Measurements from ENCODE around the gene P2RY8. TPM values are rescaled to one million over a fixed set of nuclear protein-coding genes. Genes with fewer than 3 reads are reported as not detected.
"Not testable (repeated sequence)": the region's sequence is repeated elsewhere in the genome, so short reads cannot be mapped to it uniquely, and the experiment has no call there.

Gene P2RY8
- total RNA-seq, 1 donor from 2014 or later = 3.0 TPM

- Histone ChIP-seq H3K27me3 (ENCODE audit: low read depth) (no peaks in the 10 kb centered on the region), H3K9me3 (no peaks in the 10 kb centered on the region), H3K27ac (no peak overlapping the region), H3K4me1 (no peaks in the 10 kb centered on the region), H3K36me3 (no peaks in the 10 kb centered on the region), H3K4me3 (no peak overlapping the region)
- ATAC-seq (no peak), DNase-seq (no peak)
- intact Hi-C loops (cut with DNase I) = no loop called here
- TF ChIP-seq CTCF (IDR thresholded peaks at IDR 0.05) = no peak
Observed at GRCh38 chrX:1546691-1547251, 9.8 kb upstream of the P2RY8 start.

- no peak overlapping the region for H3K4me3 ChIP-seq
- TF ChIP-seq CTCF (IDR thresholded peaks at IDR 0.05) = no peak
- ATAC-seq = no peak
- H3K4me1 ChIP-seq = no peaks in the 10 kb centered on the region
- H3K27ac ChIP-seq = no peak overlapping the region
- intact Hi-C loops (cut with DNase I) = no loop called here
- no peaks in the 10 kb centered on the region for H3K27me3 ChIP-seq (ENCODE audit: low read depth)
- no peaks in the 10 kb centered on the region for H3K36me3 ChIP-seq
- DNase-seq = no peak
- no peaks in the 10 kb centered on the region for H3K9me3 ChIP-seq
Observed at GRCh38 chrX:1545776-1546408, 8.9 kb upstream of the P2RY8 start.

GRCh38 chrX:1542994-1543725, 6.2 kb upstream of the P2RY8 start:
- no peak overlapping the region for H3K4me3 ChIP-seq
- intact Hi-C loops (cut with DNase I) = no loop called here
- TF ChIP-seq CTCF (IDR thresholded peaks at IDR 0.05) = no peak
- no peak overlapping the region for H3K27ac ChIP-seq
- ATAC-seq (no peak), DNase-seq (no peak)
- no peaks in the 10 kb centered on the region for H3K36me3 ChIP-seq
- no peaks in the 10 kb centered on the region for H3K27me3 ChIP-seq (ENCODE audit: low read depth)
- H3K9me3 ChIP-seq = no peaks in the 10 kb centered on the region
- H3K4me1 ChIP-seq = no peaks in the 10 kb centered on the region

GRCh38 chrX:1539146-1539545, 2.2 kb upstream of the P2RY8 start:
- DNase-seq, H3K9me3 ChIP-seq: not testable (repeated sequence)

GRCh38 chrX:1537716-1538090, 718 bp upstream of the P2RY8 start:
- intact Hi-C loops (cut with DNase I); H3K36me3 ChIP-seq; ATAC-seq; H3K27me3 ChIP-seq (ENCODE audit: low read depth); H3K9me3 ChIP-seq; DNase-seq; H3K4me1 ChIP-seq: not testable (repeated sequence)
- Histone ChIP-seq H3K27ac (peak overlapping the region; percentile 73), H3K4me3 (peak overlapping the region; percentile 54)

More at GRCh38 chrX:1539146-1539545, 2.2 kb upstream of the P2RY8 start:
- intact Hi-C loops (cut with DNase I); H3K27ac ChIP-seq; ATAC-seq; H3K36me3 ChIP-seq; H3K4me1 ChIP-seq; H3K4me3 ChIP-seq; H3K27me3 ChIP-seq (ENCODE audit: low read depth): not testable (repeated sequence)

- Histone ChIP-seq H3K4me3 (peak overlapping the region; percentile 54), H3K36me3 (no peaks in the 10 kb centered on the region), H3K27me3 (ENCODE audit: low read depth) (peaks cover 4% of the 10 kb centered on the region), H3K9me3 (no peaks in the 10 kb centered on the region), H3K4me1 (no peaks in the 10 kb centered on the region), H3K27ac (peak overlapping the region; percentile 73)
- no peak for TF ChIP-seq CTCF (IDR thresholded peaks at IDR 0.05)
- DNase-seq = no peak
- ATAC-seq = peak; percentile 22 to 35
- intact Hi-C loops (cut with DNase I) = no loop called here
Observed at GRCh38 chrX:1536712-1537030, 314 bp downstream of the P2RY8 start.

All from lower lobe of right lung (tissue), 2 donors.